ENCODE data around the gene MYOC.

- TF ChIP-seq CTCF (IDR thresholded peaks at IDR 0.05) (no peak), POLR2A (IDR thresholded peaks at IDR 0.05) (no peak), POLR2AphosphoS5 (IDR thresholded peaks at IDR 0.05) (no peak)
These were observed 6.8 kb downstream of the MYOC start for GRCh38 chr1:171645553-171646248.

Measured in breast epithelium (tissue), 3 donors.